Breast epithelium (tissue), 4 donors: ENCODE measurements around the gene HPS1. TPM values are rescaled to one million over a fixed set of nuclear protein-coding genes. Genes with fewer than 3 reads are reported as not detected.

ENCODE experiments used
- DNase-seq, 2 donors: peaks; one replicate each; pipeline ENCODE4 v3.0.0-alpha.2; 2019; ENCODE audit warnings: low spot score in 2 of 2
- H3K27ac ChIP-seq, 2 donors: fragments of 200-600 bp; sonication (generic) in 1 of 2; one replicate each; pipeline ENCODE4 v1.5.1; 2016 to 2019; ENCODE audit warnings: mild to moderate bottlenecking in 1 of 2
- H3K27me3 ChIP-seq, 2 donors: fragments of 200-600 bp; sonication (generic) in 1 of 2; one replicate each; pipeline versions ENCODE4 v1.5.1 to v1.6.0; 2017 to 2019; ENCODE audit warnings: control low read depth in 1 of 2, mild to moderate bottlenecking in 1 of 2
- H3K36me3 ChIP-seq: fragments of 200-600 bp; one replicate; pipeline ENCODE4 v1.5.1; 2019
- H3K4me1 ChIP-seq, 2 donors: fragments of 200-600 bp; sonication (generic); one replicate each; pipeline ENCODE4 v1.5.1; 2016 to 2019; ENCODE audit warnings: control low read depth in 1 of 2
- H3K4me3 ChIP-seq, 3 donors: fragments of 200-600 bp; sonication (generic); 1 replicate in 2 of 3; 2 replicates in 1 of 3; pipeline ENCODE4 v1.5.1; 2016 to 2019; ENCODE audit warnings: mild to moderate bottlenecking in 3 of 3, moderate library complexity in 2 of 3
- H3K9me3 ChIP-seq, 2 donors: fragments of 200-600 bp; sonication (generic) in 1 of 2; one replicate each; pipeline ENCODE4 v1.5.1; 2016 to 2019; ENCODE audit warnings: control low read depth in 1 of 2
- POLR2A ChIP-seq: fragments of 450-650 bp; IDR thresholded peaks from one replicate; pipeline ENCODE4 v1.6.1; 2016; ENCODE audit warnings: antibody characterized with exemption, mild to moderate bottlenecking, moderate library complexity
- POLR2AphosphoS5 ChIP-seq, 3 donors: sonication (generic); formaldehyde crosslinking; IDR thresholded peaks; one replicate each; pipeline ENCODE4 v1.6.1; 2017; ENCODE audit warnings: antibody characterized with exemption in 3 of 3
- intact Hi-C: fragments of 100-400 bp; cut with DNase I; formaldehyde crosslinking; loops from one replicate; pipeline ENCODE4 v1.15.1; 2023; ENCODE audit warnings: low total_unique reads
- total RNA-seq, 3 donors: library from RNA; depleted of rRNA; stranded (reverse); fragments of >200 nt; gene quantifications; one replicate each; pipeline ENCODE4 v1.1.0, GENCODE V29; 2016
- TF ChIP-seq, protein P1 (sequence below), 3 donors: fragments of 450-650 bp; IDR thresholded peaks; one replicate each; pipeline ENCODE4 v1.5.1; 2016 to 2017; ENCODE audit warnings: antibody characterized with exemption in 3 of 3, mild to moderate bottlenecking in 3 of 3, moderate library complexity in 3 of 3

The HPS1 gene
- total RNA-seq, 3 donors from 2014 or later, result 48.2 to 62.3 (median 61.8) TPM

DNA sequence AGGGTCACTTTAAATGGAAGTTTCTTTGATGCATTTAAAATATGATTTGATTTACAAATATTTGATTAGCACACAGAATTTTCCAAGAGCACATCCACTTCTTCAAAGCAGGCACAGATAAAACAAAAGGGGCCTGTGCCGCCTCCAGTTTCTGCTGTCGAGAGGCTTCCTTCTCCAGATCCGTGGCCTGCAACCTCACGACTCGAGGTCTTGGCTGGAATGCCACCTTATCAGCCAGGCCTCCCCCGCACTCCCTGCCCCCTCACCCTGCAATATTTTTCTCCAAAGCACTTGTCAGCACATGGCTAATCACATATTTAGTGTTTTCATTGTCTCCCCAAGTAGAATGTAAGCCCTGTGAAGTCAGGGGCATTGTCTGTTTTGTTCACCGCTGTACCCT, 44.3 kb downstream of the HPS1 start:
- H3K9me3 ChIP-seq, result no peaks in the 10 kb centered on the region
- H3K27ac ChIP-seq, result no peak overlapping the region
- no peak overlapping the region for H3K4me3 ChIP-seq
- H3K4me1 ChIP-seq, result no peaks in the 10 kb centered on the region
- intact Hi-C loops, result no loop called here
- no peak for DNase-seq
- TF ChIP-seq POLR2AphosphoS5 (IDR thresholded peaks at IDR 0.05) (no peak), POLR2A (no peak)
- TF ChIP-seq, protein P1, sequence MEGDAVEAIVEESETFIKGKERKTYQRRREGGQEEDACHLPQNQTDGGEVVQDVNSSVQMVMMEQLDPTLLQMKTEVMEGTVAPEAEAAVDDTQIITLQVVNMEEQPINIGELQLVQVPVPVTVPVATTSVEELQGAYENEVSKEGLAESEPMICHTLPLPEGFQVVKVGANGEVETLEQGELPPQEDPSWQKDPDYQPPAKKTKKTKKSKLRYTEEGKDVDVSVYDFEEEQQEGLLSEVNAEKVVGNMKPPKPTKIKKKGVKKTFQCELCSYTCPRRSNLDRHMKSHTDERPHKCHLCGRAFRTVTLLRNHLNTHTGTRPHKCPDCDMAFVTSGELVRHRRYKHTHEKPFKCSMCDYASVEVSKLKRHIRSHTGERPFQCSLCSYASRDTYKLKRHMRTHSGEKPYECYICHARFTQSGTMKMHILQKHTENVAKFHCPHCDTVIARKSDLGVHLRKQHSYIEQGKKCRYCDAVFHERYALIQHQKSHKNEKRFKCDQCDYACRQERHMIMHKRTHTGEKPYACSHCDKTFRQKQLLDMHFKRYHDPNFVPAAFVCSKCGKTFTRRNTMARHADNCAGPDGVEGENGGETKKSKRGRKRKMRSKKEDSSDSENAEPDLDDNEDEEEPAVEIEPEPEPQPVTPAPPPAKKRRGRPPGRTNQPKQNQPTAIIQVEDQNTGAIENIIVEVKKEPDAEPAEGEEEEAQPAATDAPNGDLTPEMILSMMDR (IDR thresholded peaks at IDR 0.05), result no peak
- H3K27me3 ChIP-seq, result no peaks in the 10 kb centered on the region
- no peaks in the 10 kb centered on the region for H3K36me3 ChIP-seq

DNA sequence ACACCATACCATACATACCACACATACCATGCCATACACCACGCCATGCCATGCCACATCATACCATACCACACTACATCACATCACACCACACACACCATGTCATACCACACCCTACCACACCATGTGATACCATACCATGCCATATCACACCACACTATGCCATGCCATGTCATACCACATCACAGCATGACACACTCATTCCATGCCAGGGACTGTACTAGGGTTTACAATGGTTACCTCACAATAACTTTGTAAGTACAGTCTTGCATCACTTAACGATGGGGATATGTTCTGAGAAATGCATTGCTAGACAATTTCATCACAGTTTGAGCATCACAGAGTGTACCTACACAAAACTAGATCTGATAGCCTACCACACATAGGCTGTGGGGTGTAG, 46.3 kb downstream of the HPS1 start:
- Histone ChIP-seq H3K36me3 (no peaks in the 10 kb centered on the region), H3K27ac (no peak overlapping the region), H3K9me3 (no peaks in the 10 kb centered on the region), H3K4me3 (no peak overlapping the region), H3K27me3 (no peaks in the 10 kb centered on the region), H3K4me1 (no peaks in the 10 kb centered on the region)
- intact Hi-C loops, result no loop called here
- TF ChIP-seq POLR2AphosphoS5 (IDR thresholded peaks at IDR 0.05) (no peak), POLR2A (no peak)
- TF ChIP-seq, protein P1 (IDR thresholded peaks at IDR 0.05), result no peak
- DNase-seq, result no peak

DNA sequence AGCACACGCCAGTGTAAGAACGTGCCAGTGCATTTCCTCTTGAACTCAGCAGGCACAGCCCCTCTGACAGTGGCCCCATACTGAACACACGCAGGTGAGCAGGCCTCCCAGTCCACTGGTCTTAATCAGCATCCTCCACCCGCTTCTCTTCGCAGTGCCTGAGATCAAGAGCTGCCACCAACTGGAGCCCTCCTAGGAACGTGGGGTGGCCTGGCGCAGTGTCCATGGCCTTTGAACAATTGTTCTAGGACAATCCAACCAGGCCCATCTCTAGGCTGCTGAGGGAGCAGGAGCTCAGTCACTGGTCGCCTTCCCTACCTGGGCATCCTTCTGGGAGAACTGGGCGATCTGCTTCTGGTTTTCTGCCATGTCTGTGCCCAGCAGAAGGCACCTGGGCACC, 47.0 kb downstream of the HPS1 start:
- Histone ChIP-seq H3K27ac (no peak overlapping the region), H3K27me3 (no peaks in the 10 kb centered on the region), H3K4me1 (no peaks in the 10 kb centered on the region), H3K36me3 (no peaks in the 10 kb centered on the region), H3K4me3 (no peak overlapping the region), H3K9me3 (no peaks in the 10 kb centered on the region)
- no peak for DNase-seq
- intact Hi-C loops, result no loop called here
- TF ChIP-seq POLR2A, result no peak
- TF ChIP-seq, protein P1 (IDR thresholded peaks at IDR 0.05), result no peak
- TF ChIP-seq POLR2AphosphoS5 (IDR thresholded peaks at IDR 0.05), result no peak

DNA sequence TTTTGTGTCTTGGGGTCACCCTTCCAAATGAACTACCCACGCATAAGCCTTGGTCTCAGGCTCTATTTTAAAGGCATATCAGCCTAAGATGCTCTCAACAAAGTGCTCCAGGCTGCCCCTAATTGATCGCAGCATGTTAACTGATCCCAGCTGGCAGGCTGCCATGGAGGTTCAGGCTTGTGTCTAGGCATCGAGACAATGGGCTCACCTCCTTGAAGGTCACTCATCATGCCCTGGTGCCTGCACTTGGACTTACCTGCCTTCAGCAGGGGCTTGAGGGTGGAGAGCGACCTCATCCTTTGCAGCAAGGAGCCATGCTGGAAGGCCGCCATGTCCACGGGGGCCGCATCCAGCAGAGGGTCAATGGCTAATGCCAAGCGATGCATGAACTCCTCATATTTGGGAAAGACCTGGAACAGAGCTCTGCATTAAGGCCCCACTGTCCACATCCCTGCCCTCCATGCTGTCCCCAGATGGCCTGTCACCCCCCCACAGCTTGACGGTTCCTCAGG, 49.6 kb downstream of the HPS1 start:
- TF ChIP-seq, protein P1 (IDR thresholded peaks at IDR 0.05), result no peak
- TF ChIP-seq POLR2AphosphoS5 (IDR thresholded peaks at IDR 0.05) (no peak), POLR2A (no peak)
- H3K27ac ChIP-seq, result no peak overlapping the region
- no peak for DNase-seq
- no peak overlapping the region for H3K4me3 ChIP-seq
- no peaks in the 10 kb centered on the region for H3K9me3 ChIP-seq
- H3K4me1 ChIP-seq, result no peaks in the 10 kb centered on the region
- H3K27me3 ChIP-seq, result no peaks in the 10 kb centered on the region
- intact Hi-C loops, result no loop called here
- no peaks in the 10 kb centered on the region for H3K36me3 ChIP-seq

DNA sequence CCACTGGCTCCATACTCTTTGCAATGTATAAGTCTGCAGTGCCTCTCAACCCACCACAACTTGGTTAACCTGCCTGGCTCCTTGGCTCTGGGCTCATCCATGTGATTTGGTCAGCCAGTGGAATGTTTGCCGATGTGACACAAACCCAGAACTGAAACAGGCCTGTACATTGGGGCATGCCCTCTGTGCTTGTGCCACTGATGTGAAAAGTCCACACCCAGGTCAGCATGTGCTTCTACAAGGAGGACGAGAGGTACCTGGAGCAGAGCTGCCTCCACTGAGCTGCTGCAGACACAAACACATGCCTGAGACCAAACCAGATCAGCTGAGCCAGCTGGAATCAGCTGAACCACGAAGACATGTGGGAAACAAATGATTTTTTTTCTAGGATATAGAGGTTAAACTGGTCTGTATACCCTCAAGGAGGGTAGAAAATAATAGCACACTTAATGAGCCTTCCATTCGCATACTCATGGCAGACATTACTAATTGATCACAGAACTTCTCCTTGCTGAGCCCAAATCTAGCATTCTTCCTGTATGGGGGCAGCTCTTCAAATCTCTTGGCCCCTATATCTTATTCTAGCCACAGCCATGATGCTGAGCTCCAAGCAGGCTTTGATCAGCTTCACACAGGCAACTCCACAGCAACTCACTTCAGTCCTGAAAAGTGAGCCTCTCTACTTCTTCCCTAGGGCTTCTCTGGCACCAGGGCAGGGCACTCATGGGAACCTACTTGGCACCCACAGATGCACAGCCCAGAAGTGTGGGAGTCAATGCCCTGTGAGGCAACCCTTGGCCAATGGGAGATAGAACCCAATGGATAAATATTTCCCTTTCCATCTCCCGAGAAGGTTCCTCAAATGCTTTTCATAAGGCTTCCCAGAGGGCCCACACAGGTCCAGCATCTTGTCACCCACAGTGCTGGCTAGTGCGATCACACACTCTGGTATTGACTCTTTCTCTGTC, 50.4 kb downstream of the HPS1 start:
- Histone ChIP-seq H3K27ac (no peak overlapping the region), H3K9me3 (no peaks in the 10 kb centered on the region), H3K36me3 (no peaks in the 10 kb centered on the region), H3K4me1 (no peaks in the 10 kb centered on the region), H3K27me3 (no peaks in the 10 kb centered on the region), H3K4me3 (no peak overlapping the region)
- TF ChIP-seq POLR2A, result no peak
- TF ChIP-seq POLR2AphosphoS5 (IDR thresholded peaks at IDR 0.05), result no peak
- TF ChIP-seq, protein P1 (IDR thresholded peaks at IDR 0.05), result no peak
- no peak for DNase-seq
- intact Hi-C loops, result no loop called here
